ENCODE results near the gene CDK5RAP2.

Gene CDK5RAP2

DNA sequence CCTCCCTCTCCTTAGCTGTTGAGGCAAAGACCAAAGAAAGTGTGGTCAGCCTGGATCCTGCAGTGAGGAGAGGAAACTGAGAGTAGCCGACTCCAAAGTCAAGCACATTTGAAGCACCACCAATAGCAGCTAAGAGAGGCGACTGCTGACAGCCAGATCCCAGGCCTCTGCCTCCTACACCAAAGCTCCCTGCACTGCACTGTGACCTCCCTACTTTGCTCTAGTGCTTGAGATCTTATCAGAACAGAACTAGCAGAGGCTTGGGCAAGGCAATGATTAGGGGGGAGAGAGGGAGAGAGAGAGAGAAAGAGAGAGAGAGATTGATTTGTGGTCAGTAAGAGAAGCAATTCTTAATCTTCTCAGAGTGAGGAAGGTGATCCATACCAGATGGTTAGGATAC, 216.3 kb downstream of the CDK5RAP2 start:
- Mint-ChIP-seq H3K4me1 (ENCODE audit: low read depth) (no peaks in the 10 kb centered on the region), H3K4me3 (no peak overlapping the region), H3K9me3 (peaks cover 4% of the 10 kb centered on the region), H3K27me3 (ENCODE audit: low read depth) (no peaks in the 10 kb centered on the region), H3K27ac (no peak overlapping the region), H3K36me3 (ENCODE audit: low read depth) (no peaks in the 10 kb centered on the region)
- DNase-seq (ENCODE audit: low spot score), result no peak

DNA sequence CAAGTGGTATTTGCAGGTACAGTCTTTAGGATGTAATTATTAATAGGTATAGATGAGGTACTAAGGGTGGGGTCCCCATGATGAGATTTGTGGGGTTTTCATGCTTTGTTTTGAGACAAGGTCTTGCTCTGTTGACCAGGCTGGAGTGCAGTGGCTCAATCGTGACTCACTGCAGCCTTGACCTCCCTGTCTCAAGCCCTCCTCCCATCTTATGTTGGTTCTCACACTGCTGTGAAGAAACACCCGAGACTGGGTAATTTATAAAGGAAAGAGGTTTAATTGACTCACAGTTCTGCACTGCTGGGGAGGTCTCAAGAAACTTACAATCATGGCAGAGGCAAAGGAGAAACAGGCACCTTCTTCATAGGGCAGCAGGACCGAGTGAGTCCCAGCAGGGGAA, 217.5 kb downstream of the CDK5RAP2 start:
- Mint-ChIP-seq H3K4me1 (ENCODE audit: low read depth) (no peaks in the 10 kb centered on the region), H3K27me3 (ENCODE audit: low read depth) (no peaks in the 10 kb centered on the region), H3K36me3 (ENCODE audit: low read depth) (no peaks in the 10 kb centered on the region), H3K4me3 (no peak overlapping the region), H3K27ac (no peak overlapping the region), H3K9me3 (no peaks in the 10 kb centered on the region)
- DNase-seq (ENCODE audit: low spot score), result no peak

- no peaks in the 10 kb centered on the region for H3K36me3 Mint-ChIP-seq (ENCODE audit: low read depth)
- no peak for DNase-seq (ENCODE audit: low spot score)
- no peaks in the 10 kb centered on the region for H3K27me3 Mint-ChIP-seq (ENCODE audit: low read depth)
- H3K4me1 Mint-ChIP-seq (ENCODE audit: low read depth), result no peaks in the 10 kb centered on the region
- no peak overlapping the region for H3K4me3 Mint-ChIP-seq
- no peaks in the 10 kb centered on the region for H3K9me3 Mint-ChIP-seq
- H3K27ac Mint-ChIP-seq, result no peak overlapping the region
Measured at GRCh38 chr9:120361551-120361950, 218.4 kb downstream of the CDK5RAP2 start.

GRCh38 chr9:120360510-120360909, 219.5 kb downstream of the CDK5RAP2 start:
- Mint-ChIP-seq H3K4me3 (no peak overlapping the region), H3K27ac (no peak overlapping the region)

DNA sequence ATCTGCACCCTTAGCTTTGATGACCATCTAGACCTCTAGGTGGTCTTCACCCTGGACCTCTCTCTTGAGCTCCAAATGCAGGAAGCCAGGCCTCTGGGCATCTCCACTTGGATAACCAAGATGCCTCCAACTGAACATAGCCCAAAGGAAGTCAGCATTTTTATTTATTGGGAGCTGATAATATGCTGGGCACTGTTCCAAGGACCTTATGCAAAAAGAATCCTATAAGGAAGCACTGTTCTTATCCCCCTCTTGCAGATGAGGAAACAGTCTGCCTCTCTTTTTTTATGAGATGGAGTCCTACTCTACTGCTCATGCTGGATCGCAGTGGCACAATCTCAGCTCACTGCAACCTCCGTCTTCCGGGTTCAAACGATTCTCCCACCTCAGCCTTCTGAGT, 219.9 kb downstream of the CDK5RAP2 start:
- Mint-ChIP-seq H3K4me1 (ENCODE audit: low read depth) (no peaks in the 10 kb centered on the region), H3K4me3 (no peak overlapping the region), H3K9me3 (peaks cover 5% of the 10 kb centered on the region), H3K27me3 (ENCODE audit: low read depth) (no peaks in the 10 kb centered on the region), H3K27ac (no peak overlapping the region), H3K36me3 (ENCODE audit: low read depth) (no peaks in the 10 kb centered on the region)
- no peak for DNase-seq (ENCODE audit: low spot score)

More at GRCh38 chr9:120360510-120360909, 219.5 kb downstream of the CDK5RAP2 start:
- DNase-seq (ENCODE audit: low spot score), result no peak
- H3K4me1 Mint-ChIP-seq (ENCODE audit: low read depth), result no peaks in the 10 kb centered on the region
- H3K27me3 Mint-ChIP-seq (ENCODE audit: low read depth), result no peaks in the 10 kb centered on the region
- peaks cover 5% of the 10 kb centered on the region for H3K9me3 Mint-ChIP-seq
- no peaks in the 10 kb centered on the region for H3K36me3 Mint-ChIP-seq (ENCODE audit: low read depth)

DNA sequence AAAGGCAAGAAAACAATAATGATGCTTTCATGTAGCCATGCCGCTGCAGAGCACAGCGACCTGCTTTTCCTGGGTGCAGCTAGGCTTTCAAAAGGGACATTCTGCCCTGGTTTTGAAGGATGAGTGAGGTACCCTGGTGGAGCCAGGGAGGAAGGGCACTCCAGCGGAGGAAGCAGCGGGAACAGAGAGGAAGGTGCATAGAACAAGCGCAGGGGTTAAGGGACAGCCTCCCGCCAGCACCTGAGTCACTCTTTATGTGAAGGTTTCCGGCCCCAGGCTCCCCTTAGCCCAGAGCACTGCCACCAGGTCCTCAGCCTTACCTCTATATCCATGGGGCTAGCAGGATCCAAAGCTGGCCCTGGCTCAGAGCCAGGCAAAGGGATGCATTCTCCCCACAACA, 221.1 kb downstream of the CDK5RAP2 start:
- no peak for DNase-seq (ENCODE audit: low spot score)
- Mint-ChIP-seq H3K36me3 (ENCODE audit: low read depth) (no peaks in the 10 kb centered on the region), H3K4me1 (ENCODE audit: low read depth) (no peaks in the 10 kb centered on the region), H3K27me3 (ENCODE audit: low read depth) (no peaks in the 10 kb centered on the region), H3K27ac (no peak overlapping the region), H3K9me3 (peaks cover 5% of the 10 kb centered on the region), H3K4me3 (no peak overlapping the region)

- Mint-ChIP-seq H3K36me3 (ENCODE audit: low read depth) (no peaks in the 10 kb centered on the region), H3K27ac (no peak overlapping the region), H3K9me3 (peaks cover 5% of the 10 kb centered on the region), H3K4me3 (no peak overlapping the region), H3K27me3 (ENCODE audit: low read depth) (peaks cover 5% of the 10 kb centered on the region), H3K4me1 (ENCODE audit: low read depth) (no peaks in the 10 kb centered on the region)
- no peak for DNase-seq (ENCODE audit: low spot score)
Measured at GRCh38 chr9:120353506-120353905, 226.5 kb downstream of the CDK5RAP2 start.

DNA sequence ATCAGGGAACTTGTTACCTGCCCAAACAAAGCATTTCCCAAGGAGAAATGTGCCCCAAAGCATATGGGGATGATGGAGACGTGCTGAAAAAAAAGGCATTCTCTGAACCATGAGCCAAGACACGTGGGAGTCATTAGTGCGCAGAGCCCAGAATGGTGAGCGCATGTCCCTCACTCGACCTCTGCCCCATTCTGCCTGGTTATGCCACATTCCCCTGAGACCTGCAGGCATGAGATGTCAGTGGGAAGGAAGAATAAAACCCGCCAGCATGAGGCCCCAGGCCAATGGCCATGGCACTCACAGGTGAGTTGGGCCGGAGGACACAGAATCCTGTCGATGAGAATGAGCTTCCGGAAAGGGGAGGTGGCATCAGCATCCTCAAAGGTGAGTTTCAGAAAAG, 228.9 kb downstream of the CDK5RAP2 start:
- H3K27me3 Mint-ChIP-seq (ENCODE audit: low read depth), result peaks cover 6% of the 10 kb centered on the region
- no peak for DNase-seq (ENCODE audit: low spot score)
- no peaks in the 10 kb centered on the region for H3K36me3 Mint-ChIP-seq (ENCODE audit: low read depth)
- H3K9me3 Mint-ChIP-seq, result peaks cover under 1% of the 10 kb centered on the region
- H3K4me3 Mint-ChIP-seq, result no peak overlapping the region
- no peaks in the 10 kb centered on the region for H3K4me1 Mint-ChIP-seq (ENCODE audit: low read depth)
- no peak overlapping the region for H3K27ac Mint-ChIP-seq

DNA sequence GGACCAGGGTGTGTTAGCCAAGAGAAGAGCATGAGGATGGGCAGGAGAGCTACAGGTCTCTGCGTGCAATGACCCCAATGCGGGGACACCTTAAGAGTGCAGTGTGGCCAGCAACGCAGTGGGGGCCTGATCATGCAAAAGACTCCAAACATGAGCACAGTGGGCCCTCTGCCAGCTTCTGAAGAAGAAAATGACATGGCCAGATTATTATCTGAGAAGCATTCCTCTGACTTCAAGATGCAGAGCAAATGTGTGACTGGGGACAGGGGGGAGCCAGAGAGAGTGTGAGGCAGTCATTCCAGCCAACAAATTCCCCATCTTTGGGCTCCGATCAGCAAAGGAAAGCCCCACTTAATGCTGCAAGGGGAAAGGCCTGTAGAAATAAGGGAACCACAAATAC, 229.4 kb downstream of the CDK5RAP2 start:
- DNase-seq (ENCODE audit: low spot score), result no peak
- H3K4me1 Mint-ChIP-seq (ENCODE audit: low read depth), result no peaks in the 10 kb centered on the region
- no peaks in the 10 kb centered on the region for H3K36me3 Mint-ChIP-seq (ENCODE audit: low read depth)
- H3K4me3 Mint-ChIP-seq, result no peak overlapping the region
- no peaks in the 10 kb centered on the region for H3K9me3 Mint-ChIP-seq
- H3K27ac Mint-ChIP-seq, result no peak overlapping the region
- peaks cover 6% of the 10 kb centered on the region for H3K27me3 Mint-ChIP-seq (ENCODE audit: low read depth)

DNA sequence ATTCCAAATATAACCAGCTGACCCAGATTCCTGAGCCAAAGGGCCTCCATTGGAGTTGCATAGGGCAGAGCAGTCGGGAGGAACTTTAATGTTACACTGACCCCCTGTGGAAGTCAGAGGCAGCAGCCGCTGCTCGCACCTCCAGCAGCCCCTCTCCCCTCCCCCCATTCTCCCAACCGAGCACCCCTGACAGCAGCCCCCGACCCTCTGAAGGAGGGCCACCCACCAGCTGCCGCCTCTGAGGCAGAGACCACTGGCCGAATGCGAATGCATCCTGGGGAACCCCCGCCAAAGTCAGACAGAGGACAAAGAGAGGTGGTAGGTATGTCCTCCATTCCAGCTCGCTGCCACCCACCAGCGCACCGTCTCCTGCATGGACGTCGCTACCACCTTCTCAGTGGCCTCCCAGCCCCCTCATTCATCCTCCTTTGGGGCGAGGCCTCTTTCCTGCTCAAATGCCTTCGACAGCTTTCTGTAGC, 231.0 kb downstream of the CDK5RAP2 start:
- no peak overlapping the region for H3K27ac Mint-ChIP-seq
- H3K4me1 Mint-ChIP-seq (ENCODE audit: low read depth), result no peaks in the 10 kb centered on the region
- no peaks in the 10 kb centered on the region for H3K9me3 Mint-ChIP-seq
- no peak for DNase-seq (ENCODE audit: low spot score)
- no peak overlapping the region for H3K4me3 Mint-ChIP-seq
- no peaks in the 10 kb centered on the region for H3K36me3 Mint-ChIP-seq (ENCODE audit: low read depth)
- H3K27me3 Mint-ChIP-seq (ENCODE audit: low read depth), result peaks cover 6% of the 10 kb centered on the region

DNA sequence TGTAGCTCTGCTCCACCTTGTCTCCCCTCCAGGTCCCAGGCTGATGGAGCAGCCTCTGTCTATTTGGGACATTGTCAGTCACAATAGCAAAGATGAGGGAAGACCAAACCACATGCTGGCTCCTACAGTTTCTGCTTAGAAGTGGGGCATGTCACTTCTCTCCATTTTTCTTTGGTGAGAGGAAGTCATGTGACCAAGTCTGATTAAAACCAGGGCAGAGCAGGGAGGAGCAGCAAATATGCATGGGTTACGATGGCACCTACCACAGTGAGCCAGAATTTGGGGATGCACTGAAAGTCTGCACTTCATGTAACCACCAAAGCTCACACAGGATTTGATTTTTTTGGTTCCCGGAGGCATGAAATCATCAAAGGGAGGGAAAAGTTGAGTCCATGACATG, 234.6 kb downstream of the CDK5RAP2 start:
- DNase-seq (ENCODE audit: low spot score), result no peak
- no peaks in the 10 kb centered on the region for H3K9me3 Mint-ChIP-seq
- H3K27me3 Mint-ChIP-seq (ENCODE audit: low read depth), result peaks cover 8% of the 10 kb centered on the region
- no peaks in the 10 kb centered on the region for H3K4me1 Mint-ChIP-seq (ENCODE audit: low read depth)
- no peak overlapping the region for H3K4me3 Mint-ChIP-seq
- H3K27ac Mint-ChIP-seq, result no peak overlapping the region
- H3K36me3 Mint-ChIP-seq (ENCODE audit: low read depth), result no peaks in the 10 kb centered on the region

- Mint-ChIP-seq H3K27me3 (ENCODE audit: low read depth) (peaks cover 5% of the 10 kb centered on the region), H3K27ac (no peak overlapping the region), H3K4me1 (ENCODE audit: low read depth) (no peaks in the 10 kb centered on the region), H3K9me3 (no peaks in the 10 kb centered on the region), H3K4me3 (no peak overlapping the region), H3K36me3 (ENCODE audit: low read depth) (no peaks in the 10 kb centered on the region)
- DNase-seq (ENCODE audit: low spot score), result no peak
Measured at GRCh38 chr9:120344230-120344629, 235.7 kb downstream of the CDK5RAP2 start.

- Mint-ChIP-seq H3K4me3 (no peak overlapping the region), H3K4me1 (ENCODE audit: low read depth) (no peaks in the 10 kb centered on the region), H3K9me3 (no peaks in the 10 kb centered on the region), H3K27ac (no peak overlapping the region), H3K27me3 (ENCODE audit: low read depth) (peaks cover 5% of the 10 kb centered on the region), H3K36me3 (ENCODE audit: low read depth) (no peaks in the 10 kb centered on the region)
- no peak for DNase-seq (ENCODE audit: low spot score)
Measured at GRCh38 chr9:120343416-120343815, 236.6 kb downstream of the CDK5RAP2 start.
